ENCODE results near the gene LTB4R2. TPM values are rescaled to one million over a fixed set of nuclear protein-coding genes. Genes with fewer than 3 reads are reported as not detected.

The LTB4R2 gene

DNA sequence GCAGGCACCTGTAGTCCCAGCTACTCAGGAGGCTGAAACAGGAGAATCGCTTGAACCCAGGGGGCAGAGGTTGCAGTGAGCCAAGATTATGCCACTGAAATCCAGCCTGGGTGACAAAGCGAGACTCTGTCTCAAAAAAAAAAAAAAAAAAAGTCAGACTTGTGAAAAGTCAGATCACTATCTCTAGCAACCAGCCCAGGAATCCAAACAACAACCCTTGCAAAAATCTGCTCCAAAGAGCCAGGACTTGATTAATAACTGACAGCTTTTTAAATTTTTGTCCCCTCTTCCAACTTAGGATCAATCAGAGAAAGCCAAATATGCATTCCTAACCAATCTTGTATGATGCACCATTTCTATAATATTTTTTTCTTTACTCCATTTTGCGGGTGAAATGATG is 50.3 kb downstream of the LTB4R2 start:
- Histone ChIP-seq H2AFZ (ENCODE audit: low read length) (no peak overlapping the region), H3K36me3 (replicated peaks in 1 of 2; ENCODE audit: control insufficient read depth in 2 of 2, insufficient read depth in 2 of 2, low read length in 2 of 2) (no peaks in the 10 kb centered on the region), H3K79me1 (ENCODE audit: low read depth, low read length) (no peaks in the 10 kb centered on the region), H3K14ac (ENCODE audit: low read length) (no peak overlapping the region), H3K9ac (ENCODE audit: low read depth, low read length, poor library complexity) (no peak overlapping the region), H3K18ac (ENCODE audit: low read length) (no peak overlapping the region), H2BK15ac (ENCODE audit: low read length) (no peak overlapping the region), H3K4ac (ENCODE audit: low read length) (no peak overlapping the region), H3K23ac (ENCODE audit: low read depth, low read length, poor library complexity) (no peak overlapping the region), H2BK120ac (ENCODE audit: low read depth, low read length) (no peak overlapping the region), H3K27ac (replicated peaks; ENCODE audit: low read length) (no peak overlapping the region), H3K27me3 (ENCODE audit: control insufficient read depth in 3 of 3, insufficient read depth in 3 of 3, low read depth in 1 of 3, low read length in 3 of 3) (peaks cover 0 to 32% (median 2%) of the 10 kb centered on the region in 3 experiments), H3K4me2 (ENCODE audit: insufficient read depth, low read length, poor library complexity, severe bottlenecking) (no peak overlapping the region), H3K4me3 (ENCODE audit: low read length in 2 of 2) (no peak overlapping the region), H4K91ac (ENCODE audit: low read depth, low read length, poor library complexity) (no peak overlapping the region), H2BK12ac (ENCODE audit: low read length) (no peak overlapping the region), H2AK5ac (ENCODE audit: low read depth, low read length) (no peak overlapping the region), H2BK5ac (ENCODE audit: low read length) (no peak overlapping the region), H3K9me3 (replicated peaks in 1 of 2; ENCODE audit: control insufficient read depth in 2 of 2, insufficient read depth in 1 of 2, low read depth in 1 of 2, low read length in 2 of 2) (no peaks in the 10 kb centered on the region), H3K4me1 (ENCODE audit: control insufficient read depth in 2 of 2, insufficient read depth in 1 of 2, low read depth in 1 of 2, low read length in 2 of 2) (no peaks in the 10 kb centered on the region), H4K8ac (ENCODE audit: low read depth, low read length) (no peak overlapping the region)
- WGBS, 2 donors (ENCODE audit: extremely low coverage in 2 of 2, insufficient read length in 2 of 2, insufficient replicate concordance in 1 of 2): no CpG with 5 or more reads among the region's 3 CpGs
- no peak for DNase-seq (ENCODE audit: low spot score)

DNA sequence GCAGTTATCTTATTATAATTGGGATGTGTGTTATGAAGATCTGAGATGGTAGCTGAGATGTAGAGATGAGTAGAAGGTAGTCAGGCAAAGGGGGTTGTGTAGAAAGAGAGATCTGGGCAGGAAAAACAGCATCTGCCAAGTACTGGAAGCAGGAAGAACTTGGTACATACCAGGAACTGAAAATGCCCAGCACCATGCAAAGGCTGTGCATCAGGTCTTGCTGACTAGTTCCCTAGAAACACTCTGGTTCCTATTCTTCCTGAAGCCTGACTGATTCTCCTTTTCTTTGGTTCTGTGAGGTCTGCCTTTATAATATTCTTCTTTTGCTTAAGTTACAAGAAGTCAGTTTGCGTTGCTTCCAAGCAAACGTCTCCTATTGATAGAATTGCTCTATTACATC is 51.4 kb downstream of the LTB4R2 start:
- peaks cover 2 to 6% of the 10 kb centered on the region in 2 donors for H3K4me1 ChIP-seq (ENCODE audit: control insufficient read depth in 2 of 2, insufficient read depth in 1 of 2, low read depth in 1 of 2, low read length in 2 of 2)
- no peak overlapping the region for H2BK5ac ChIP-seq (ENCODE audit: low read length)
- no peaks in the 10 kb centered on the region for H3K79me1 ChIP-seq (ENCODE audit: low read depth, low read length)
- no CpG with 5 or more reads among the region's 2 CpGs for WGBS, 2 donors (ENCODE audit: extremely low coverage in 2 of 2, insufficient read length in 2 of 2, insufficient replicate concordance in 1 of 2)
- H3K27ac ChIP-seq (replicated peaks; ENCODE audit: low read length): no peak overlapping the region
- no peak overlapping the region for H3K9ac ChIP-seq (ENCODE audit: low read depth, low read length, poor library complexity)
- H3K9me3 ChIP-seq (replicated peaks in 1 of 2; ENCODE audit: control insufficient read depth in 2 of 2, insufficient read depth in 1 of 2, low read depth in 1 of 2, low read length in 2 of 2): no peaks in the 10 kb centered on the region
- no peak overlapping the region for H4K91ac ChIP-seq (ENCODE audit: low read depth, low read length, poor library complexity)
- H3K4me3 ChIP-seq (ENCODE audit: low read length in 2 of 2): no peak overlapping the region
- peaks cover 0 to 32% (median 2%) of the 10 kb centered on the region in 3 experiments for H3K27me3 ChIP-seq (ENCODE audit: control insufficient read depth in 3 of 3, insufficient read depth in 3 of 3, low read depth in 1 of 3, low read length in 3 of 3)
- no peak overlapping the region for H2BK15ac ChIP-seq (ENCODE audit: low read length)
- no peak overlapping the region for H3K14ac ChIP-seq (ENCODE audit: low read length)
- no peak overlapping the region for H3K23ac ChIP-seq (ENCODE audit: low read depth, low read length, poor library complexity)
- no peak overlapping the region for H2BK12ac ChIP-seq (ENCODE audit: low read length)
- H3K36me3 ChIP-seq (replicated peaks in 1 of 2; ENCODE audit: control insufficient read depth in 2 of 2, insufficient read depth in 2 of 2, low read length in 2 of 2): no peaks in the 10 kb centered on the region
- DNase-seq (ENCODE audit: low spot score): no peak
- H2BK120ac ChIP-seq (ENCODE audit: low read depth, low read length): no peak overlapping the region
- H2AFZ ChIP-seq (ENCODE audit: low read length): no peak overlapping the region
- H3K4me2 ChIP-seq (ENCODE audit: insufficient read depth, low read length, poor library complexity, severe bottlenecking): no peak overlapping the region
- H4K8ac ChIP-seq (ENCODE audit: low read depth, low read length): no peak overlapping the region
- H3K18ac ChIP-seq (ENCODE audit: low read length): no peak overlapping the region
- H3K4ac ChIP-seq (ENCODE audit: low read length): no peak overlapping the region
- H2AK5ac ChIP-seq (ENCODE audit: low read depth, low read length): no peak overlapping the region

Small RNA genes within 50 kb of the gene (small RNA-seq; reads per million reads assigned to genes)
- gene RF00026 (ENCODE audit: insufficient read depth): not detected
